ENCODE data around the gene AKAIN1.

- TF ChIP-seq, protein P1, sequence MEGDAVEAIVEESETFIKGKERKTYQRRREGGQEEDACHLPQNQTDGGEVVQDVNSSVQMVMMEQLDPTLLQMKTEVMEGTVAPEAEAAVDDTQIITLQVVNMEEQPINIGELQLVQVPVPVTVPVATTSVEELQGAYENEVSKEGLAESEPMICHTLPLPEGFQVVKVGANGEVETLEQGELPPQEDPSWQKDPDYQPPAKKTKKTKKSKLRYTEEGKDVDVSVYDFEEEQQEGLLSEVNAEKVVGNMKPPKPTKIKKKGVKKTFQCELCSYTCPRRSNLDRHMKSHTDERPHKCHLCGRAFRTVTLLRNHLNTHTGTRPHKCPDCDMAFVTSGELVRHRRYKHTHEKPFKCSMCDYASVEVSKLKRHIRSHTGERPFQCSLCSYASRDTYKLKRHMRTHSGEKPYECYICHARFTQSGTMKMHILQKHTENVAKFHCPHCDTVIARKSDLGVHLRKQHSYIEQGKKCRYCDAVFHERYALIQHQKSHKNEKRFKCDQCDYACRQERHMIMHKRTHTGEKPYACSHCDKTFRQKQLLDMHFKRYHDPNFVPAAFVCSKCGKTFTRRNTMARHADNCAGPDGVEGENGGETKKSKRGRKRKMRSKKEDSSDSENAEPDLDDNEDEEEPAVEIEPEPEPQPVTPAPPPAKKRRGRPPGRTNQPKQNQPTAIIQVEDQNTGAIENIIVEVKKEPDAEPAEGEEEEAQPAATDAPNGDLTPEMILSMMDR (IDR thresholded peaks at IDR 0.05): no peak
- no peak for TF ChIP-seq POLR2AphosphoS5 (IDR thresholded peaks at IDR 0.05)
Measured at GRCh38 chr18:5175378-5175777, 21.7 kb downstream of the AKAIN1 start.

Measured in upper lobe of left lung (tissue), 4 donors.